ENCODE data around the gene RPS23. TPM values are rescaled to one million over a fixed set of nuclear protein-coding genes. Genes with fewer than 3 reads are reported as not detected.
"Not testable (repeated sequence)": the region's sequence is repeated elsewhere in the genome, so short reads cannot be mapped to it uniquely, and the experiment has no call there.

The RPS23 gene
- total and polyA plus RNA-seq, 2 donors from 2014 or later, result 1,470 to 2,169 TPM

GRCh38 chr5:82276800-82277612, 1.1 kb downstream of the RPS23 start:
- no peak for DNase-seq
- Histone ChIP-seq H3K4me3 (ENCODE audit: low read length in 3 of 3) (peak overlapping the region; percentile 83 to 99 (median 96)), H3K9me3 (ENCODE audit: control insufficient read depth in 2 of 3, insufficient read depth in 1 of 3, low read length in 3 of 3) (no peaks in the 10 kb centered on the region), H3K27ac (ENCODE audit: low read depth in 2 of 2, low read length in 2 of 2) (peak overlapping the region in 1 of 2 donors; percentile 5), H3K36me3 (ENCODE audit: control insufficient read depth in 2 of 3, insufficient read depth in 3 of 3, low read length in 3 of 3) (peaks cover 3 to 16% (median 13%) of the 10 kb centered on the region in 3 donors), H3K9ac (ENCODE audit: low read length in 3 of 3) (peak overlapping the region; percentile 43 to 97 (median 78)), H3K27me3 (ENCODE audit: control insufficient read depth, insufficient read depth, low read length) (no peaks in the 10 kb centered on the region), H3K4me1 (ENCODE audit: control insufficient read depth in 2 of 3, insufficient read depth in 2 of 3, low read depth in 1 of 3, low read length in 3 of 3) (peaks cover 0 to 2% (median 0%) of the 10 kb centered on the region in 3 donors)
- intact Hi-C loops (cut with DNase I), result no loop called here
- TF ChIP-seq CTCF (IDR thresholded peaks at IDR 0.05; ENCODE audit: borderline replicate concordance, extremely low read depth, insufficient read depth), result no peak
- no peak for FAIRE-seq

- no peak overlapping the region for H3K4me3 ChIP-seq (ENCODE audit: low read length in 3 of 3)
- peaks cover 3 to 16% (median 13%) of the 10 kb centered on the region in 3 donors for H3K36me3 ChIP-seq (ENCODE audit: control insufficient read depth in 2 of 3, insufficient read depth in 3 of 3, low read length in 3 of 3)
- H3K9ac ChIP-seq (ENCODE audit: low read length in 3 of 3), result no peak overlapping the region
- H3K4me1 ChIP-seq (ENCODE audit: control insufficient read depth in 2 of 3, insufficient read depth in 2 of 3, low read depth in 1 of 3, low read length in 3 of 3), result peaks cover 0 to 2% (median 0%) of the 10 kb centered on the region in 3 donors
- DNase-seq, result no peak
- no peaks in the 10 kb centered on the region for H3K9me3 ChIP-seq (ENCODE audit: control insufficient read depth in 2 of 3, insufficient read depth in 1 of 3, low read length in 3 of 3)
- H3K27me3 ChIP-seq (ENCODE audit: control insufficient read depth, insufficient read depth, low read length), result no peaks in the 10 kb centered on the region
- FAIRE-seq, result no peak
- no peak overlapping the region for H3K27ac ChIP-seq (ENCODE audit: low read depth in 2 of 2, low read length in 2 of 2)
- intact Hi-C loops (cut with DNase I), result no loop called here
- no peak for TF ChIP-seq CTCF (IDR thresholded peaks at IDR 0.05; ENCODE audit: borderline replicate concordance, extremely low read depth, insufficient read depth)
Observed at GRCh38 chr5:82275216-82275664, 2.9 kb downstream of the RPS23 start.

- Histone ChIP-seq H3K9me3 (ENCODE audit: control insufficient read depth in 2 of 3, insufficient read depth in 1 of 3, low read length in 3 of 3) (no peaks in the 10 kb centered on the region), H3K36me3 (ENCODE audit: control insufficient read depth in 2 of 3, insufficient read depth in 3 of 3, low read length in 3 of 3) (peaks cover 3 to 16% (median 13%) of the 10 kb centered on the region in 3 donors), H3K4me1 (ENCODE audit: control insufficient read depth in 2 of 3, insufficient read depth in 2 of 3, low read depth in 1 of 3, low read length in 3 of 3) (peaks cover 0 to 2% (median 0%) of the 10 kb centered on the region in 3 donors), H3K27ac (ENCODE audit: low read depth in 2 of 2, low read length in 2 of 2) (no peak overlapping the region), H3K4me3 (ENCODE audit: low read length in 3 of 3) (no peak overlapping the region), H3K9ac (ENCODE audit: low read length in 3 of 3) (no peak overlapping the region), H3K27me3 (ENCODE audit: control insufficient read depth, insufficient read depth, low read length) (no peaks in the 10 kb centered on the region)
- peak in 1 of 5 donors; percentile 56 for DNase-seq
- intact Hi-C loops (cut with DNase I), result no loop called here
- TF ChIP-seq CTCF (IDR thresholded peaks at IDR 0.05; ENCODE audit: borderline replicate concordance, extremely low read depth, insufficient read depth), result no peak
- no peak for FAIRE-seq
Observed at GRCh38 chr5:82274343-82275211, 3.6 kb downstream of the RPS23 start.

GRCh38 chr5:82273426-82273825, 4.7 kb downstream of the RPS23 start:
- peaks cover 3 to 16% (median 13%) of the 10 kb centered on the region in 3 donors for H3K36me3 ChIP-seq (ENCODE audit: control insufficient read depth in 2 of 3, insufficient read depth in 3 of 3, low read length in 3 of 3)
- DNase-seq; FAIRE-seq; H3K27ac ChIP-seq (ENCODE audit: low read depth in 2 of 2, low read length in 2 of 2); H3K9ac ChIP-seq (ENCODE audit: low read length in 3 of 3); H3K27me3 ChIP-seq (ENCODE audit: control insufficient read depth, insufficient read depth, low read length); H3K4me3 ChIP-seq (ENCODE audit: low read length in 3 of 3); H3K4me1 ChIP-seq (ENCODE audit: control insufficient read depth in 2 of 3, insufficient read depth in 2 of 3, low read depth in 1 of 3, low read length in 3 of 3); H3K9me3 ChIP-seq (ENCODE audit: control insufficient read depth in 2 of 3, insufficient read depth in 1 of 3, low read length in 3 of 3); intact Hi-C loops (cut with DNase I): not testable (repeated sequence)

GRCh38 chr5:82272571-82273356, 5.4 kb downstream of the RPS23 start:
- peaks cover 3 to 16% (median 13%) of the 10 kb centered on the region in 3 donors for H3K36me3 ChIP-seq (ENCODE audit: control insufficient read depth in 2 of 3, insufficient read depth in 3 of 3, low read length in 3 of 3)
- H3K9me3 ChIP-seq (ENCODE audit: control insufficient read depth in 2 of 3, insufficient read depth in 1 of 3, low read length in 3 of 3); FAIRE-seq; H3K27me3 ChIP-seq (ENCODE audit: control insufficient read depth, insufficient read depth, low read length); H3K9ac ChIP-seq (ENCODE audit: low read length in 3 of 3); H3K4me1 ChIP-seq (ENCODE audit: control insufficient read depth in 2 of 3, insufficient read depth in 2 of 3, low read depth in 1 of 3, low read length in 3 of 3); H3K4me3 ChIP-seq (ENCODE audit: low read length in 3 of 3); intact Hi-C loops (cut with DNase I); H3K27ac ChIP-seq (ENCODE audit: low read depth in 2 of 2, low read length in 2 of 2): not testable (repeated sequence)
- peak in 1 of 5 donors; percentile 51 for DNase-seq

Measured in kidney (tissue), 14 donors.